Stimulated activated CD4-positive, alpha-beta T cell treated with anti-CD3 and anti-CD28 coated beads, Interleukin-12 subunit alpha, Interleukin-12 subunit beta, amount 100 ng/mL, for 48 hours (primary cell): ENCODE measurements around the gene SCOC.
"Not testable (repeated sequence)": the region's sequence is repeated elsewhere in the genome, so short reads cannot be mapped to it uniquely, and the experiment has no call there.

Experiments
- DNase-seq, 3 donors: peaks; one replicate each; pipeline ENCODE4 v3.0.0-alpha.2; 2020; ENCODE audit warnings: low read depth in 2 of 3, low spot score in 1 of 3

The SCOC gene

GRCh38 chr4:140359562-140360427, 13.7 kb upstream of the SCOC start:
- DNase-seq: peak; percentile 49 to 83 (median 75)

DNA sequence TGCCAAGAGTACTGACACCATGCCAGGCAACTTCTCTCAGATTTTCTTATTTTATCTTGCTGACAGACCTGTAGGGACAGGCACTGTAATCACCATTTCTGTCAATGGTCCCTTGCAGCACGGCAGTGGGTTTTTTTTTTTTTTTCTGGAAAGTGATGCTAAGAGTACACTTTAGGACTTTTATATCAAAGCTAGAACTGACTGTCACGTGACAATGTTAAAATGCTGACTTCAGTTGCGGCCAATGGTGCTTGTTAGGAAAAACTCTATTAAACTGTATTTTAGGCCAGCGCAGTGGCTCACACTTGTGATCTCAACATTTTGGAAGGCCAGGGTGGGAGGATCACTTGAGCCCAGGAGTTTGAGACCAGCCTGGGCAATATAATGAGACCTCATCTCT, 12.3 kb upstream of the SCOC start:
- DNase-seq: no peak

GRCh38 chr4:140363051-140363450, 10.4 kb upstream of the SCOC start:
- no peak for DNase-seq

- no peak for DNase-seq
Measured at GRCh38 chr4:140363558-140363957, 9.9 kb upstream of the SCOC start.

GRCh38 chr4:140367738-140368137, 5.7 kb upstream of the SCOC start:
- DNase-seq: no peak

DNA sequence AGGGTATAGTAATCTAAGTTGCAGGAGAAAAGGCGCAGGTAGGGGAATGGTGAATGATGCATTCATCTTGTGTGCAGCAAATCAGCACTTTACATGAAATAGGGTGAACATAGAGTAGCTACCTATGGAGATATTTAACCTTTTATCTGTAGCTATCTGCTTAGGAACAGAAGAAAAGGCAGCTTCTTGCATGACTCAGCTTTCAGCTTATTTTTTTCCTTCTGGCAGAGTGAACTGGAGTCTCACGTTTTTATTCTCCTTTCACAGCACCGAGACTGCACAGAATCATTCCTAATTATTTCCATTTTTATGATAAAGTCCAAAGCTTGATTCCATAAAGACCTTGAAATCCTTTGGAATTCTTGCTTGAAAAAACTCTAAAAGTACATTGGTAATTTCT, 4.8 kb upstream of the SCOC start:
- DNase-seq: no peak

GRCh38 chr4:140372751-140373327, 607 bp upstream of the SCOC start:
- peak; percentile 5 to 20 (median 14) for DNase-seq

DNA sequence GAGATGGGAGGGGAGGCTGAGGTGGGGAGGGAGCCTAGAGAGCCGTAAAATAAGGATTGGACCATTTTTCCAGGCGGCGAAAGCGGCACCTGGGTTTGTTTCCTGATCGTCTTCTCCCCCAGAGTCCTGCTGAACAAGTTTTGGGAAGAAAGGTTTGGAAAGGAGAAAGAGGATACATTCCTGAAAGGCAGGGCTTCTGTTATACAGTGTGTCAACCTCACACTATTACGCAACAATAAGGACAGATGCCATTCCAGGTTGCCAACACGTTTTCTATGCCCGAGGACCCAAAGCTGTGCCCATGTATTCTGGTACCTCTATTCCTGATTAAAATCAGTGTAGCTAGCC, 658 bp downstream of the SCOC start:
- no peak for DNase-seq

DNA sequence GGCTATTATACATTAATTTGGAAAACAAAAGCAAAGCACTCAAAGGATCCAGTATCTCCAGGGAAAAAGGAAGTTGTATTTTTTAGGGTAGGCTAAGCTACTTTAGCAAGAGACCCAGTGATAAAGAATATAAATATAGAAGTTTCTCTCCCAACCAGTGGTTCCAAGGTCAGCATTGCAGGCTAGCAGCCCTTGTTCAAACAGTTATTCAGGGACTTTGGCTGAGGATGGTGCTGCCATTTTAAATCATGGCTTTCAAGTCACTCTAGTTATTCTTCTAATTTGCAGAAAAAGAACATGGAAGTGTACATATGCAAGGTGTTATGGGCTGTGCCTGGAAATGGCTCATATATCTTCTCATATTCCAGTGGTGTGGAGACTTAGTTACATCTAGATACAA, 9.3 kb downstream of the SCOC start:
- DNase-seq: no peak

DNA sequence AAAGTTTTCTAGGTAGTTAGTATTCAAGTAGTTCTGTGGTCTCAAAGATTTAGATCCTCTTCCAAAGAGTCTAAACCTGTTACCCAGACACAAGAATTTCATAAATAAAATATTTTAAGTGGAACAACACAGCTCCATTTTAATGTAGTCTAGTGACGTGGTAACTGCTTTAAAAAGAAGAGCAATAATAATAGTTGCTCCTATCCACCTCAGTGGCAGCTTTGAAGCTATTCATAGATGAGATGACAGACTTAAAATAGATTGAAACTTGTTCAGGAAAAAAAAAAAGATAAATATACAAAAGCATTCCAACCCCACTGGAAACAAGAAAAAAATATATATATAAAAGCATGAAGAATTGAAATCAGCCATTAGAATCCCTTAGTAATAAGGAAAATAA, 14.6 kb downstream of the SCOC start:
- no peak for DNase-seq

- no peak for DNase-seq
Measured at GRCh38 chr4:140395668-140396067, 22.2 kb downstream of the SCOC start.

- no peak for DNase-seq
Measured at GRCh38 chr4:140400111-140400510, 26.7 kb downstream of the SCOC start.

DNA sequence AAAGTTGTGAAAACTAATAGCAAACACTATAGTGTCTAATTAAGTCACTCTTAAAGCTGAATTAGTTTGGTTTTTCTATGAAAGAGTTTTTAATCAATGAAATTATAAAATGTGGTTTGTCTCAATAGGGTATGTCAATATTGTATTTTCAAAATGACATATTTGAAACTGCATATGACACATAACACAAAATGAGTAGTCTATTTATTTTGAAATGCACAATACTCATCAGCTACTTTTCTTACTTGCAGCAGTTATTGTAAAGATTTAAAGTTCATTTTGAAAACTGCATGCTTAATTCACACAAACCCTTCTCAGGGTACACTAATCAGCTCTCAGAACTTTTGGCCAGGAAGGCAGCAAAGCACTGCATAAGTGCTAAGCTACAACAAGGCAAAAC, 32.8 kb downstream of the SCOC start:
- no peak for DNase-seq

DNA sequence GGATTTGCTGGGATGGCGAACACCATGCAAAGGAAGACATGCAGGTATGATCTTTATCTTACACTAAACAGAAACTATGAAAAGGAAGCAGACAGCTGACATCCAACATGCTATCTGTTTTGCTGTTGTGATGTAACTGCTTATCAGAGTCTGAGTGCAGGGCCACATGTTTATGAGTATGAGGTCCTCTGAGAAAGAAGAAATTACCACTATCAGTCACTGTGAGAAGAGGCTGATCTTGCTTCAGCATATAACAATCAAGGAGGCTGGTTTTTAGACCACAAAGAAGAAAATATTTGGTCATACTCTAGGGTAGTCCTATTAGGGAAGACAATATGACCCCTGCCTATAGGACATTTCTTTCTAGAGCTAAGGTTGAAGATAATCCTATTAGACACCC, 35.5 kb downstream of the SCOC start:
- no peak for DNase-seq

GRCh38 chr4:140413130-140413969, 39.9 kb downstream of the SCOC start:
- DNase-seq: not testable (repeated sequence)

DNA sequence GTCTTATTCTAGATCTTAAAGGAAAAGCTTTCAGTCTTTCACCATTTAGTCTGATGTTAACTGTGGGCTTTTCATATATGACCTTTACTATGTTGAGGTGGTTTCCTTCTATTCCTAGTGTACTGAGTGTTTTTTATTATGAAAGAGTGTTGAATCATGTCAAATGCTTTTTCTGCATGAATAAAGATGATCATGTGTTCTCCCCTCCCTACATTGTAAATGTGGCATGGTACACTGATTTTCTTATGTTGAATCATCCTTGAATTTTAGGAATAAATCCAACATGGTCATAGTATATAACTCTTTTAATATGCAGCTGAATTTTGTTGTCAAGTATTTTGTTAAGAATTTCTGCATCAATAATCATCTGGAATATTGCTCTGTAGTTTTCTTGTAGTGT, 49.7 kb downstream of the SCOC start:
- no peak for DNase-seq

DNA sequence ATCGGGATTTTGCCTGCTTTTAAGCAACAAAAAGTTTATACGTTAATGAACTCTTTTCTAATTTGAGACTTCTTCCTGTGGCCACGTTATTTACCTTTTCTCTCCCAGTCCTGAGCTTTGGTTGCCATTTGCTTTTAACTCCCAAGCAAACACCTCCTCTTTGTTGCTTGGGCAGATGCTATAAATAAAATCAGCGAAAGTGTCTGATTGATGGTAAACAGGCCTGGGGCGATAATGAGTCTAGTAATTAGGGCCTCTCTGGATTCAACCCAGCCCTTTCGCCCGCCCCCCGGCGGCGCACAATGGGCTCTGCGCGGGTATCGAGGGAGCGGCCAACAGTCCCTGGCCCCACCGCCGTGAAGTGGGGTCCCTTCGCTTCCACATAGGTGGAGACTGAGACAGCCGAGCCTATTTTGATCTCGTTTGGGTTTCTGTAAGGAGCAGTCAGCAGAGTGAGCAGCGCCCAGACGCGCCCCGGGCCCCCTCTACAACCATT, 53.2 kb downstream of the SCOC start:
- DNase-seq: no peak

- DNase-seq: peak; percentile 7 to 52 (median 17)
Measured at GRCh38 chr4:140427106-140427918, 53.9 kb downstream of the SCOC start, which contains the start of gene CLGN. Gene CLGN, minus strand, starts transcription at chr4:140427648. Its CDS starts 14,570 bp downstream, at chr4:140413078.

DNA sequence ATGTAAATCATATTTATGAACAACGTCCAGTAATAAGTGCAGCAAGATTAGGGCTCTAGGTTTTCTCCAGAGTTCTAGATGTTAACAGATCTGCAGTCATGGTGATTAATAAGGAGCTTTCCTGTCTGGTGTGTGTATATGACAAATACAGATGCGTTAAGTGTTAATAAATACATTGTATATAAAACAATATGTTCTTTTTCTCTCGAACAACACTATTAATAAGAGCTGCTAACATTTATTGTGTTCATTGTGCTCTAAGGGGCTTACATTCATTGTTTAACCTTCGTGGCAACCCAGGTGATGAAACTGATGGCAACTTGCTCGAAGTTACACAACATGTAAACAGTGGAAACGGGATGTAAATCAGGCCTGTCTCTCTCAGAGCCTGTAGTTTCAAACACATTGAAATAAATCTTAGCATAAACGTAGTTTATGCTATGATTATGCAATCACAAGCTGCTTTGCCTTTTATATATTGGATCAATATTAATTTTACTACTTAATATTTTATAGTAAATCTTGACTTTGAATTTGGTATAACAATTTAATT, 54.5 kb downstream of the SCOC start:
- DNase-seq: no peak
